ENCODE data around the gene YY1. TPM values are rescaled to one million over a fixed set of nuclear protein-coding genes. Genes with fewer than 3 reads are reported as not detected.
A peak's percentile ranks its signal among the peaks of the same experiment; 100 is the strongest.
"Not testable (repeated sequence)": the region's sequence is repeated elsewhere in the genome, so short reads cannot be mapped to it uniquely, and the experiment has no call there.

The YY1 gene
- polyA plus RNA-seq, 6 donors from 2014 or later, result 12.7 to 25.0 (median 18.7) TPM

GRCh38 chr14:100292776-100293461 lies 54.0 kb downstream of the YY1 start:
- no peak for ATAC-seq (ENCODE audit: low read depth in 2 of 2)
- no peaks in the 10 kb centered on the region for H3K27me3 Mint-ChIP-seq
- H3K9me3 Mint-ChIP-seq, result no peaks in the 10 kb centered on the region
- DNase-seq, result no peak
- no peak overlapping the region for H3K4me3 Mint-ChIP-seq
- H3K4me1 Mint-ChIP-seq, result peaks cover 23 to 43% (median 34%) of the 10 kb centered on the region in 3 donors
- H3K27ac Mint-ChIP-seq, result no peak overlapping the region
- H3K36me3 Mint-ChIP-seq, result no peaks in the 10 kb centered on the region

GRCh38 chr14:100293497-100294212 lies 54.7 kb downstream of the YY1 start:
- DNase-seq, result no peak
- Mint-ChIP-seq H3K4me1 (peaks cover 23 to 46% (median 42%) of the 10 kb centered on the region in 3 donors), H3K27ac (peak overlapping the region in 3 of 6 donors; percentile 33 to 91 (median 80)), H3K36me3 (no peaks in the 10 kb centered on the region), H3K9me3 (no peaks in the 10 kb centered on the region), H3K27me3 (no peaks in the 10 kb centered on the region), H3K4me3 (peak overlapping the region in 1 of 8 donors; percentile 32)
- ATAC-seq (ENCODE audit: low read depth in 2 of 2), result no peak

GRCh38 chr14:100294213-100294962 lies 55.4 kb downstream of the YY1 start:
- no peaks in the 10 kb centered on the region for H3K27me3 Mint-ChIP-seq
- H3K4me1 Mint-ChIP-seq, result peaks cover 29 to 49% (median 45%) of the 10 kb centered on the region in 3 donors
- H3K27ac Mint-ChIP-seq, result peak overlapping the region in 5 of 6 donors; percentile 28 to 91 (median 70)
- H3K9me3 Mint-ChIP-seq, result no peaks in the 10 kb centered on the region
- no peaks in the 10 kb centered on the region for H3K36me3 Mint-ChIP-seq
- ATAC-seq (ENCODE audit: low read depth in 2 of 2) (peak; percentile 51 to 57), DNase-seq (no peak)
- peak overlapping the region in 1 of 8 donors; percentile 32 for H3K4me3 Mint-ChIP-seq

GRCh38 chr14:100294963-100295330 lies 56.0 kb downstream of the YY1 start:
- Mint-ChIP-seq H3K27me3 (no peaks in the 10 kb centered on the region), H3K4me3 (peak overlapping the region in 1 of 8 donors; percentile 61), H3K9me3 (no peaks in the 10 kb centered on the region), H3K27ac (no peak overlapping the region), H3K36me3 (no peaks in the 10 kb centered on the region), H3K4me1 (peaks cover 33 to 50% (median 48%) of the 10 kb centered on the region in 3 donors)
- no peak for ATAC-seq (ENCODE audit: low read depth in 2 of 2)
- DNase-seq, result no peak

GRCh38 chr14:100295376-100296105 lies 56.6 kb downstream of the YY1 start:
- H3K4me1 Mint-ChIP-seq, result peaks cover 33 to 50% (median 48%) of the 10 kb centered on the region in 3 donors
- peak overlapping the region in 4 of 8 donors; percentile 33 to 73 (median 54) for H3K4me3 Mint-ChIP-seq
- H3K9me3 Mint-ChIP-seq, result no peaks in the 10 kb centered on the region

GRCh38 chr14:100296106-100296651 lies 57.2 kb downstream of the YY1 start:
- DNase-seq, result no peak
- H3K4me1 Mint-ChIP-seq, result peaks cover 33 to 50% (median 48%) of the 10 kb centered on the region in 3 donors

More at GRCh38 chr14:100295376-100296105, 56.6 kb downstream of the YY1 start:
- peak overlapping the region in 4 of 6 donors; percentile 16 to 74 (median 57) for H3K27ac Mint-ChIP-seq
- DNase-seq, result no peak
- H3K27me3 Mint-ChIP-seq, result no peaks in the 10 kb centered on the region
- ATAC-seq (ENCODE audit: low read depth in 2 of 2), result no peak
- no peaks in the 10 kb centered on the region for H3K36me3 Mint-ChIP-seq

GRCh38 chr14:100296729-100297128 lies 57.8 kb downstream of the YY1 start:
- H3K27ac Mint-ChIP-seq, result peak overlapping the region in 5 of 6 donors; percentile 54 to 96 (median 78)
- not testable (repeated sequence) for H3K27me3 Mint-ChIP-seq, H3K36me3 Mint-ChIP-seq, DNase-seq, H3K9me3 Mint-ChIP-seq
- peaks cover 33 to 54% (median 48%) of the 10 kb centered on the region in 3 donors for H3K4me1 Mint-ChIP-seq
- H3K4me3 Mint-ChIP-seq, result peak overlapping the region; percentile 24 to 90 (median 77)
- peak in 1 of 2 donors; percentile 5 for ATAC-seq (ENCODE audit: low read depth in 2 of 2)

More at GRCh38 chr14:100296106-100296651, 57.2 kb downstream of the YY1 start:
- peak in 1 of 2 donors; percentile 13 for ATAC-seq (ENCODE audit: low read depth in 2 of 2)
- H3K27me3 Mint-ChIP-seq, result no peaks in the 10 kb centered on the region
- H3K4me3 Mint-ChIP-seq, result peak overlapping the region in 4 of 8 donors; percentile 33 to 73 (median 54)
- peak overlapping the region in 5 of 6 donors; percentile 16 to 74 (median 60) for H3K27ac Mint-ChIP-seq
- H3K36me3 Mint-ChIP-seq, result no peaks in the 10 kb centered on the region
- no peaks in the 10 kb centered on the region for H3K9me3 Mint-ChIP-seq

GRCh38 chr14:100297320-100298300 lies 58.7 kb downstream of the YY1 start:
- peak; percentile 93 for ATAC-seq (ENCODE audit: low read depth in 2 of 2)
- H3K4me3 Mint-ChIP-seq, result peak overlapping the region; percentile 24 to 90 (median 77)
- peak; percentile 69 for DNase-seq
- peaks cover 33 to 57% (median 49%) of the 10 kb centered on the region in 3 donors for H3K4me1 Mint-ChIP-seq
- no peaks in the 10 kb centered on the region for H3K27me3 Mint-ChIP-seq
- H3K9me3 Mint-ChIP-seq, result no peaks in the 10 kb centered on the region
- H3K36me3 Mint-ChIP-seq, result no peaks in the 10 kb centered on the region
- peak overlapping the region in 5 of 6 donors; percentile 54 to 96 (median 78) for H3K27ac Mint-ChIP-seq

GRCh38 chr14:100298551-100299237 lies 59.8 kb downstream of the YY1 start:
- DNase-seq, result no peak
- Mint-ChIP-seq H3K4me3 (peak overlapping the region in 3 of 8 donors; percentile 15 to 34 (median 32)), H3K27me3 (no peaks in the 10 kb centered on the region), H3K36me3 (no peaks in the 10 kb centered on the region), H3K9me3 (no peaks in the 10 kb centered on the region), H3K4me1 (peaks cover 33 to 61% (median 57%) of the 10 kb centered on the region in 3 donors), H3K27ac (peak overlapping the region in 3 of 6 donors; percentile 29 to 58 (median 30))
- no peak for ATAC-seq (ENCODE audit: low read depth in 2 of 2)

GRCh38 chr14:100299238-100299560 lies 60.3 kb downstream of the YY1 start:
- DNase-seq, result no peak
- no peaks in the 10 kb centered on the region for H3K27me3 Mint-ChIP-seq
- peak overlapping the region in 2 of 8 donors; percentile 15 to 34 for H3K4me3 Mint-ChIP-seq
- peak overlapping the region in 2 of 6 donors; percentile 29 to 58 for H3K27ac Mint-ChIP-seq
- H3K4me1 Mint-ChIP-seq, result peaks cover 31 to 62% (median 55%) of the 10 kb centered on the region in 3 donors
- H3K36me3 Mint-ChIP-seq, result no peaks in the 10 kb centered on the region
- no peak for ATAC-seq (ENCODE audit: low read depth in 2 of 2)
- H3K9me3 Mint-ChIP-seq, result no peaks in the 10 kb centered on the region

- Mint-ChIP-seq H3K27me3 (no peaks in the 10 kb centered on the region), H3K4me1 (peaks cover 23 to 56% (median 46%) of the 10 kb centered on the region in 3 donors), H3K4me3 (peak overlapping the region in 1 of 8 donors; percentile 49), H3K36me3 (no peaks in the 10 kb centered on the region), H3K9me3 (no peaks in the 10 kb centered on the region), H3K27ac (no peak overlapping the region)
- no peak for DNase-seq
- no peak for ATAC-seq (ENCODE audit: low read depth in 2 of 2)
Observed at GRCh38 chr14:100302616-100303015, 63.7 kb downstream of the YY1 start.

Measured in naive B cell (primary cell).